GM12801 (cell line): ENCODE results near the gene MMP19.

Source experiments
- CTCF ChIP-seq: IDR thresholded peaks from one replicate; pipeline ENCODE4 v1.5.1; 2011; ENCODE audit warnings: control low read depth; ENCODE audit not compliant: insufficient read length; ENCODE audit errors: extremely low read depth

Gene MMP19

DNA sequence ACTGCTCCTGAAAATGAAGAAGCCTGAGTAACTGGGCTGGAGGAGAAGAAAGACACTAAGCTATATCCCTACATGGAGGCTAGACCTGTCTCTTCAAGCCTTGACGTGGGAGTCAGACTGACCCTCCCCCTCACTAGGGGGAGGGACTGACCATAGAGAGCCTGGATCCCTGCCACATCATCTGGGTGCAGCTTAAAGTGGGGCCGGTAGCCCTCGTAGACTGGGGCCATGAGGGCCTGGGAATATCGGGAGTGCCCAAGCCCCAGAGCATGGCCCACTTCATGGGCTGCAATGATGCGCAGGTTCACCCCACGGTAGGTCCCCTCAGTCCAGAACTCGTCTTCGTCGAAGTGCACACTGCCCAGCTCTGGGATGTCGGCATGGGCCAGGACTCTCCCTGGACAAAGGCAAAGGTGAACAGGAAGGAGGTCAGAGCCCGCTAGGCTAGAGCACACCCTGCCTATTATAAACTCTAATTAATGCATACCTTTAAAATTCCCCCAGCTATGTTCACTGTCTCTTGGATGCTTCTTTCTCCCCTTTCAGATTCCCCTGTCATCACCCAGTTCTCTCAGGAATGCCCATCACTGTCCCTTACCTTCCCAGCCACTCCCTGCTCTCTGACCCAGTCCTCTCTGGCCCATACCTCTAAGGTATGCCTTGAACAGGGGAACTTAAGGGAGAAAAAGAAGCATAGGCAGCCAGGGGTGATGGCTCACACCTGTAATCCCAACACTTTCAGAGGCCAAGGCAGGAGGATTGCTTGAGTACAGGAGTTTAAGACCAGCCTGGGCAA, 3.2 kb downstream of the MMP19 start:
- TF ChIP-seq CTCF = no peak

GRCh38 chr12:55838361-55838760, 4.4 kb downstream of the MMP19 start:
- TF ChIP-seq CTCF = no peak

- TF ChIP-seq CTCF = no peak
Observed at GRCh38 chr12:55833056-55833455, 9.7 kb downstream of the MMP19 start.

- TF ChIP-seq CTCF = no peak
Observed at GRCh38 chr12:55831447-55831815, 11.3 kb downstream of the MMP19 start.

DNA sequence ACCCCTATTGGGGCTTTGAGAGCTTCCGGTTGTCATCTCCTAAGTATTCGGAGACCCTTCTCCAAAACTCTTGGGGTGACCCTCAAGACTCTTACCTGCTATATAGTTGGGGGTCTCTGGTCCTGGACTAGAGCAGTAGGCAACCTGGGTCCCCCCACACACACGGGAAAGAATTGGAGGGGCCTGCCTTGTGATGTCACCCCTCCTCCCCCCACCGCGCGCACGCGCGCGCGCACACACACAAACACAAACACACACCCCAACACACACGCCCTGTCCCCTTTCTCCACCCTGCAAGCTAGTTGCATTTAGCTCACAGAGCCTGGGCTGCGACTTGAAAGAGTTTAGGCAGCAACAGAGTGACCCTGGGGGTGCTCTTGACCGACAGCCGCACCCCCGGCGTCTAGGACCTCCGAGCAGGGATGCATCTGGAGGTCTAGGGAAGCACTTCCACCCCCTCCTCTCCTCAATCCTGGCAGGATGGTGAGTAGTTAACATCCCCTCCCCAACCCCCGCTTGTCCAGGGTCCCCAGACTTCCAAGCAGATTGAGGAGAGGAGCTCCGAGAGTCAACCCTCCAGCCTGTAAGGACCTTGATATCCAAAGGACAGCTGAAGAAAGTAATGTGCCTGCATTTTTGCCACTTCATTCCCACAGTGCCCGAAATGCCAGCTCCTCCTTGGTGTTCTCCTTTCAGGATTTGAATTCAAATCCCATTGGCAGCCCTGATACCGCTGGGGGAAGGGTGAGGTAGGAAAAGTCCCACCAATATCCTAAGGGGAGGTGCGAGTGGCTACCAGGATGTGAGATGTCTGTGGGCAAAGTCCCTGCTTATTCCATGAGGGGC, 11.9 kb downstream of the MMP19 start:
- TF ChIP-seq CTCF = no peak

DNA sequence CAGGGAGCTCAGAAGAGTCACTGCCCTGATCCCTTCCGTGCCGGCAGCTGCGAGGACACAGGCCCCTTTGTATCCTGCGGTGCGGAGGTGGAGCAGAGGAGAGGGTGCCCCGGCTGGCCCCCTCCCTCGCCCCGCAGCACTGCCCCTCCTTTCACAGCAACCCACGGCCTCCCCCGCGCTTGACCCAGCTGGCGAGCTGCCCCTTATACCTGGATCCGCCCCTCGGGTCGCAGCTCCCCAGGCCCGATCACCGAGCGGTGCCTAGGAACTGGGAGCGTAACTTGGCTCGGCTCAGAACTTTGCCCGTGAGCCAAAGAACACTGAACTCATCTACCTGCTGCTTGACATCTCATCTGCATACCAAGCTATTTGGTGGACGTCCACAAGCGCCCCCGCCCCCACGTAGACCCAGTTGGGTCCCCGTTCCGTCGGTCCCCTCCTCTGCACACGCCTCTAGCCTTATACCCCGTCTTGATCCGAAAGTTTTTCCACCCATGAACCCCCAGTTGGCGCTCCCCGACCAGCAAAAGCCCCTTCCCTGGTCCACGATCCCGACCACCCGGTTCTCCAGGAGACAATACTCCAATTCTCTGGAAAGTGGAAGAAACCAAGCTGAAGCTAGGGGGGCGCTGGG, 12.7 kb downstream of the MMP19 start:
- TF ChIP-seq CTCF = no peak

GRCh38 chr12:55828357-55828756, 14.4 kb downstream of the MMP19 start:
- TF ChIP-seq CTCF = no peak
